Chondrocyte (in vitro differentiated cells): Measurements from ENCODE around the gene SPOCK1. TPM values are rescaled to one million over a fixed set of nuclear protein-coding genes. Genes with fewer than 3 reads are reported as not detected.

Experiments used
- DNase-seq: peaks from one replicate; pipeline ENCODE4 v3.0.0; 2021; ENCODE audit warnings: mixed read lengths, low spot score
- H3K27ac Mint-ChIP-seq: one replicate; pipeline ENCODE4 v1.8.0; 2021; ENCODE audit warnings: mild to moderate bottlenecking, moderate library complexity, mixed read lengths; ENCODE audit not compliant: unreplicated experiment
- H3K27me3 Mint-ChIP-seq: 2 replicates; pipeline ENCODE4 v1.8.0; 2021; ENCODE audit warnings: low read depth, mixed read lengths
- H3K36me3 Mint-ChIP-seq: 2 replicates; pipeline ENCODE4 v1.8.0; 2021; ENCODE audit warnings: low read depth, mixed read lengths
- H3K4me1 Mint-ChIP-seq: 2 replicates; pipeline ENCODE4 v1.8.0; 2021; ENCODE audit warnings: low read depth, mild to moderate bottlenecking, mixed read lengths
- H3K4me3 Mint-ChIP-seq: one replicate; pipeline ENCODE4 v1.8.0; 2021; ENCODE audit warnings: mild to moderate bottlenecking, moderate library complexity, mixed read lengths; ENCODE audit not compliant: unreplicated experiment
- H3K9me3 Mint-ChIP-seq: 2 replicates; pipeline ENCODE4 v1.8.0; 2021; ENCODE audit warnings: low read depth, mixed read lengths
- total RNA-seq: library from RNA; stranded (reverse); gene quantifications from 3 replicates; pipeline ENCODE4 v1.2.1, GENCODE V29; 2021
- TF ChIP-seq, protein P1 (sequence below): fragments of 200-600 bp; sonication (generic); IDR thresholded peaks from 2 replicates; pipeline ENCODE4 v1.5.0; 2021; ENCODE audit warnings: antibody characterized with exemption, mild to moderate bottlenecking, moderate library complexity

The SPOCK1 gene
- total RNA-seq, 1 donor from 2014 or later = 127 TPM

DNA sequence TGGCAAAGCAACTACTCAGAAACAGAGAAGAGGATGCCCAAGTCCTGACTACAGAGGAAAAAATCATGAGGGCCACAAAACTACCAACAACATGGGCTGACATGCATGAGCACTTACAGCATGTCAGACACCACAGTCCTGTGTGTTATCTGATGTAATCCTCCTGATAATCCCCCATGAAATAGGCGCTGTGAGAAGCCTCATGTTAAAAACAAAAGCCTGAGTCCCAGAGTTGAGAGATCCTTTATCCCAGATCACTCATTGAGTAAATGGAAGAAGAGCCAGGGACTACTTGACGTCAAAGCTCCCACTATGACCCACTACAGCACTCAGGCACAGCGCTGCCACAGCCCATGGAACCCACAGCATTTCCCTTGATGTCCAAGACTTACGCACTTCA lies 7.2 kb upstream of the SPOCK1 start:
- H3K27me3 Mint-ChIP-seq = peaks cover 12% of the 10 kb centered on the region
- no peak overlapping the region for H3K27ac Mint-ChIP-seq
- TF ChIP-seq, protein P1, sequence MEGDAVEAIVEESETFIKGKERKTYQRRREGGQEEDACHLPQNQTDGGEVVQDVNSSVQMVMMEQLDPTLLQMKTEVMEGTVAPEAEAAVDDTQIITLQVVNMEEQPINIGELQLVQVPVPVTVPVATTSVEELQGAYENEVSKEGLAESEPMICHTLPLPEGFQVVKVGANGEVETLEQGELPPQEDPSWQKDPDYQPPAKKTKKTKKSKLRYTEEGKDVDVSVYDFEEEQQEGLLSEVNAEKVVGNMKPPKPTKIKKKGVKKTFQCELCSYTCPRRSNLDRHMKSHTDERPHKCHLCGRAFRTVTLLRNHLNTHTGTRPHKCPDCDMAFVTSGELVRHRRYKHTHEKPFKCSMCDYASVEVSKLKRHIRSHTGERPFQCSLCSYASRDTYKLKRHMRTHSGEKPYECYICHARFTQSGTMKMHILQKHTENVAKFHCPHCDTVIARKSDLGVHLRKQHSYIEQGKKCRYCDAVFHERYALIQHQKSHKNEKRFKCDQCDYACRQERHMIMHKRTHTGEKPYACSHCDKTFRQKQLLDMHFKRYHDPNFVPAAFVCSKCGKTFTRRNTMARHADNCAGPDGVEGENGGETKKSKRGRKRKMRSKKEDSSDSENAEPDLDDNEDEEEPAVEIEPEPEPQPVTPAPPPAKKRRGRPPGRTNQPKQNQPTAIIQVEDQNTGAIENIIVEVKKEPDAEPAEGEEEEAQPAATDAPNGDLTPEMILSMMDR = no peak
- no peaks in the 10 kb centered on the region for H3K36me3 Mint-ChIP-seq
- H3K9me3 Mint-ChIP-seq = no peaks in the 10 kb centered on the region
- DNase-seq = no peak
- peaks cover 9% of the 10 kb centered on the region for H3K4me1 Mint-ChIP-seq
- H3K4me3 Mint-ChIP-seq = no peak overlapping the region

DNA sequence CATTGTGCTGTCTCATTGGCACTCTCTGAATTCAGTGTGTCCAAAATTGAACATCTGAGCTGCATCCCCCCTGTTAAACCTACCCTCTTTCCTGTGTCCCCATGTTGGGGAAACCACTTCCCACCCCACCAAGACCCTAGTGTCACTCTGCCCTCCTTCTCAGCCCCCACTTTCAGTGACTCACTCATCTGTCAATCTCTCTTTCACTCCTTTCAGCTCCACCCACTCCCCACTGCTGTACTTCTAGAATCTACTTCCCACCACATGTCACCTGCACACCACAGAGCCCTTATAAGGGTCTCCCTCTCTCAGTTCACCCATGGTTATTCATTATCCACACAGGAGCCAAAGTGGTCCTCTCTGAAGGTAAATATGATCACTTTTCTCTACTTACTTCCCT lies 5.8 kb upstream of the SPOCK1 start:
- peaks cover 6% of the 10 kb centered on the region for H3K27me3 Mint-ChIP-seq
- no peaks in the 10 kb centered on the region for H3K9me3 Mint-ChIP-seq
- no peaks in the 10 kb centered on the region for H3K36me3 Mint-ChIP-seq
- no peak overlapping the region for H3K27ac Mint-ChIP-seq
- TF ChIP-seq, protein P1 = no peak
- DNase-seq = no peak
- H3K4me1 Mint-ChIP-seq = peaks cover 9% of the 10 kb centered on the region
- H3K4me3 Mint-ChIP-seq = no peak overlapping the region

DNA sequence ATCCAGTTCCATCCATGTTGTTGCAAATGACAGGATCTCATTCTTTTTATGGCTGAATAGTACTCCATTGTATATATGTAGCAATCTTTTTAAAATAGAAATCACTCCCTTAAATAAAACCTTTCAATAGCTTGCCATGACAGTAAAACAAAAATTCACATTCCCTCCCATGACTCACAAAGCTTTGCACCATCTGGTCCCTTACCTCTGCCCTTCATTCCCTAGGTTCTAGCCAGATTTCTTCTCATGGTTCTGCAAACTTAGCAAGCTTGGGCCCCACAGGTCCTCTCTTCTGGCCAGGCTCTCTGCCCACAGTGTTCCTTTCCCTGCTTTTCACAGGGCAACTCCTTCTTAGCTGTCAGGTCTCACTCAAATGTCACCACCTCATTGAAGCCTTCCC lies 4.3 kb upstream of the SPOCK1 start:
- H3K4me3 Mint-ChIP-seq = no peak overlapping the region
- H3K9me3 Mint-ChIP-seq = no peaks in the 10 kb centered on the region
- no peak overlapping the region for H3K27ac Mint-ChIP-seq
- DNase-seq = no peak
- H3K27me3 Mint-ChIP-seq = peaks cover 6% of the 10 kb centered on the region
- peaks cover 9% of the 10 kb centered on the region for H3K4me1 Mint-ChIP-seq
- no peaks in the 10 kb centered on the region for H3K36me3 Mint-ChIP-seq
- TF ChIP-seq, protein P1 = no peak

DNA sequence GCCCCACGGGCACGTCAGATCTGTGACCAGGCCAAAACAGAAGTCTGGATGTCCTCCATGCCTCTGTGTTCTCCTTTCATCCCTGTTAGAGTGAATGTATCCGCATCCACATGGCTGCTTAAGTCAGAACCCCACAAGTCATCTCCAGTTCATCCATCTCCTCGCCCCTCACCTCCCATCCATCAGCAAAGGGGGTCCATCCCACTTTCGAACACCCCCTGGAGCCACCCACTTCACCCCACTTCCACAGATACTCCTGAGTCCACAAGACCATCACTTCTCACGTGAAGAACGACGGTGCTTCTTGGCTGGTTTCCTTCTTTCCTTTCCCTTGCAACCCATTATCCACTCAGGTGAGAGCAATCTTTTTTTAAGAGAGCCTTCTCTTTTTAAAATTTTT lies 3.5 kb upstream of the SPOCK1 start:
- Mint-ChIP-seq H3K9me3 (no peaks in the 10 kb centered on the region), H3K4me1 (peaks cover 10% of the 10 kb centered on the region), H3K27me3 (peaks cover 6% of the 10 kb centered on the region), H3K36me3 (no peaks in the 10 kb centered on the region), H3K4me3 (no peak overlapping the region), H3K27ac (no peak overlapping the region)
- TF ChIP-seq, protein P1 = no peak
- DNase-seq = no peak

DNA sequence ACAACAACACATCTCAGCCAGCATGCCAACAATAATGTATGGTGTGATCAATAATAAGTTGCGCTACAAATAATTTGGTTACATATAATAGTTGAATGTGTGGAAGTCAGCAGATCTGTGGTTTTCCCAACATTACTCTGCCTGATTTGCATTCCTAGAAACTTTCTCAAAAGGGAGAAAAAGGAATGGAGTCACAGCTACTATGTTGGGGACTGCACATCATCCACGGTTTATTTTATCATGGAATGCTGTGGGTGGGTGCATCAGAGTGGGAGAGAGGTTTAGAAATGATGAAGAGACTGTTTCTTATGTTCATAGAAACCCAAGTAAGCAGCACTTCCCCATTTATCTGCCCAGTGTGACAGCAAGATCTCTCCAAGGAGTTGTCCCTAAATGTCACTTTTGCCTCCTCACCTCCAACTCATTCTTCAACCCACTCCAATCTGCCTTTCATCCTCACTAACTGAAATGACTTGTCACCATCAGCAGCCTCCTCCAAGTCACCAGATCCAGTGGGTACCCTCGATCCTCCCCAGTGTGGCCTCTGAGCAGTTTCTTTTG lies 2.8 kb upstream of the SPOCK1 start:
- no peaks in the 10 kb centered on the region for H3K36me3 Mint-ChIP-seq
- no peaks in the 10 kb centered on the region for H3K9me3 Mint-ChIP-seq
- no peak for DNase-seq
- no peak overlapping the region for H3K27ac Mint-ChIP-seq
- no peak overlapping the region for H3K4me3 Mint-ChIP-seq
- H3K4me1 Mint-ChIP-seq = peaks cover 12% of the 10 kb centered on the region
- H3K27me3 Mint-ChIP-seq = peaks cover 6% of the 10 kb centered on the region
- TF ChIP-seq, protein P1 = no peak
